NT2/D1 (cell line): Measurements from ENCODE around the gene AMIGO2.

Source experiments
- DNase-seq: peaks from one replicate; pipeline ENCODE4 v3.0.0-alpha.2; 2011; ENCODE audit warnings: low read depth, low spot score
- H3K27me3 ChIP-seq: 2 replicates; pipeline ENCODE4 v1.6.0; 2011; ENCODE audit warnings: mild to moderate bottlenecking; ENCODE audit not compliant: insufficient read length, insufficient read depth
- H3K36me3 ChIP-seq: 2 replicates; pipeline ENCODE4 v1.6.1; 2011; ENCODE audit warnings: mild to moderate bottlenecking, low read length, mixed read lengths; ENCODE audit not compliant: insufficient read depth, insufficient read length
- H3K4me1 ChIP-seq: 2 replicates; pipeline ENCODE4 v1.5.1; 2011; ENCODE audit not compliant: insufficient read depth, insufficient read length
- H3K4me3 ChIP-seq: 2 replicates; pipeline ENCODE4 v1.5.1; 2011; ENCODE audit warnings: low read depth; ENCODE audit not compliant: insufficient read length
- H3K9ac ChIP-seq: 2 replicates; pipeline ENCODE4 v1.6.0; 2011; ENCODE audit warnings: low read depth; ENCODE audit not compliant: insufficient read length
- H3K9me3 ChIP-seq: 2 replicates; pipeline ENCODE4 v1.5.1; 2011; ENCODE audit warnings: mild to moderate bottlenecking, low read length; ENCODE audit not compliant: insufficient read depth
- SUZ12 ChIP-seq: IDR thresholded peaks from 2 replicates; pipeline ENCODE4 v1.6.1; 2011; ENCODE audit not compliant: insufficient read length, insufficient read depth; ENCODE audit errors: extremely low read depth
- YY1 ChIP-seq: IDR thresholded peaks from 2 replicates; pipeline ENCODE4 v1.6.1; 2011; ENCODE audit not compliant: insufficient read length, insufficient read depth
- ZNF274 ChIP-seq: IDR thresholded peaks from 2 replicates; pipeline ENCODE4 v1.6.1; 2011; ENCODE audit warnings: mild to moderate bottlenecking, low read depth, low read length

Gene AMIGO2

GRCh38 chr12:47097276-47097896, 17.6 kb upstream of the AMIGO2 start:
- no peak for DNase-seq

GRCh38 chr12:47095446-47096236, 15.9 kb upstream of the AMIGO2 start:
- Histone ChIP-seq H3K27me3 (no peaks in the 10 kb centered on the region), H3K4me1 (peaks cover 1% of the 10 kb centered on the region), H3K9me3 (no peaks in the 10 kb centered on the region), H3K9ac (no peak overlapping the region), H3K4me3 (no peak overlapping the region), H3K36me3 (no peaks in the 10 kb centered on the region)
- DNase-seq, result no peak
- TF ChIP-seq ZNF274, result no peak
- TF ChIP-seq SUZ12, result no peak
- no peak for TF ChIP-seq YY1

More at GRCh38 chr12:47097276-47097896, 17.6 kb upstream of the AMIGO2 start:
- TF ChIP-seq YY1 (no peak), SUZ12 (no peak), ZNF274 (no peak)
- Histone ChIP-seq H3K4me3 (no peak overlapping the region), H3K9me3 (no peaks in the 10 kb centered on the region), H3K27me3 (no peaks in the 10 kb centered on the region), H3K9ac (no peak overlapping the region), H3K4me1 (peaks cover 1% of the 10 kb centered on the region), H3K36me3 (no peaks in the 10 kb centered on the region)

- no peak for TF ChIP-seq SUZ12
- TF ChIP-seq YY1, result no peak
- TF ChIP-seq ZNF274, result no peak
- Histone ChIP-seq H3K9me3 (no peaks in the 10 kb centered on the region), H3K4me3 (no peak overlapping the region), H3K27me3 (no peaks in the 10 kb centered on the region), H3K36me3 (no peaks in the 10 kb centered on the region), H3K9ac (no peak overlapping the region), H3K4me1 (peaks cover 1% of the 10 kb centered on the region)
- no peak for DNase-seq
Observed at GRCh38 chr12:47094804-47095203, 15.0 kb upstream of the AMIGO2 start.

DNA sequence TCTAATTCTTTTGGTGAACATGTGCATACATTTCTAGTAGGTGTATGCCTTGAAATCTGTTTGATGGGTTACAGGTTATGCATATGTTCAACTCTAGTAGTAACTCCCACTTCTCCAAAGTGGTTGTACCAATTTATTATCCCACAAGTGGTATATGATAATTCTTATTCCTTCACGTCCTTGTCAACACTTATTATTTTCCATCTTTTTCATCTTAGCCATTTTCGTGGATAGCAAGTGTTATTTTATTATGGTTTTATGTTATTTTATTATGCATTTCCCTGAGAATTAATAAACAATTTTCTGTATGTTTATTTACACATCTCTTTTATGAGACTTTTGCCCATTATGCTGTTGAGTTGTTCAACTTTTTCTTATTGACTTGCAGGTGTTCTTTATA, 11.2 kb upstream of the AMIGO2 start:
- no peak for DNase-seq
- Histone ChIP-seq H3K4me1 (no peaks in the 10 kb centered on the region), H3K27me3 (no peaks in the 10 kb centered on the region), H3K9me3 (no peaks in the 10 kb centered on the region), H3K36me3 (no peaks in the 10 kb centered on the region), H3K4me3 (no peak overlapping the region), H3K9ac (no peak overlapping the region)
- TF ChIP-seq YY1 (no peak), ZNF274 (no peak), SUZ12 (no peak)

- Histone ChIP-seq H3K36me3 (no peaks in the 10 kb centered on the region), H3K9me3 (no peaks in the 10 kb centered on the region), H3K27me3 (no peaks in the 10 kb centered on the region), H3K4me3 (no peak overlapping the region), H3K4me1 (no peaks in the 10 kb centered on the region), H3K9ac (no peak overlapping the region)
- no peak for TF ChIP-seq SUZ12
- DNase-seq, result no peak
Observed at GRCh38 chr12:47088021-47088944, 8.5 kb upstream of the AMIGO2 start.

DNA sequence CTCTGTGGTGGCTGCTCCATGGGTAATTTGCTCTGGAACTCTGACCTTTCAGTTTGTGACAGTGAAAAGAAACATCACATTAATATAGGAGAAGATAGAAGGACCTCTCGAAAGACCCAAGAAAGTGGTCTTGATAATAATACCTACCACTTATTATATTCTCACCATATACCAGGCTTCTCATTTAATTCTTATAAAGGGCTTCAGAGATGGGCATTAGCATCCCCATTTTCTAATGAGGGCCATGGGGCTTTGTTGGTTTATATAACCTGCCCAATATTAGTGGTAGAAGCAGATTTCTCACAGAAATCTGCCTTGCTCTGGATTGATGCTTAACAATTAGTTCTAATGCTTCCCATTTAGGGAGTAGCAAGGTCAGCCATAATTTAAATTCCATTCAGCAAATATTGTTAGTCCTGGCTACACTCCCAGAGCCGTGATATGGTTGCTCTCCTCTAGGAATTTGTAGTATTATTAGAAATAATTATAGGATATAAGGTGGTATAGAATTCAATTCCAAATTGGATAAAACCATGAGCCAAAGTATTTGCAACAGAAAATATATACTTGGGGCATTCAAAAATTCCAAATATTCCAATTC, 7.4 kb upstream of the AMIGO2 start:
- Histone ChIP-seq H3K4me1 (no peaks in the 10 kb centered on the region), H3K9ac (no peak overlapping the region), H3K27me3 (no peaks in the 10 kb centered on the region), H3K36me3 (no peaks in the 10 kb centered on the region), H3K9me3 (no peaks in the 10 kb centered on the region), H3K4me3 (no peak overlapping the region)
- no peak for TF ChIP-seq YY1
- TF ChIP-seq SUZ12, result no peak
- TF ChIP-seq ZNF274, result no peak
- DNase-seq, result no peak
